Measurements from ENCODE around the gene ADD3. TPM values are rescaled to one million over a fixed set of nuclear protein-coding genes. Genes with fewer than 3 reads are reported as not detected.

Gene ADD3
- total RNA-seq, 1 experiment from 2014 or later: 86.7 TPM

DNA sequence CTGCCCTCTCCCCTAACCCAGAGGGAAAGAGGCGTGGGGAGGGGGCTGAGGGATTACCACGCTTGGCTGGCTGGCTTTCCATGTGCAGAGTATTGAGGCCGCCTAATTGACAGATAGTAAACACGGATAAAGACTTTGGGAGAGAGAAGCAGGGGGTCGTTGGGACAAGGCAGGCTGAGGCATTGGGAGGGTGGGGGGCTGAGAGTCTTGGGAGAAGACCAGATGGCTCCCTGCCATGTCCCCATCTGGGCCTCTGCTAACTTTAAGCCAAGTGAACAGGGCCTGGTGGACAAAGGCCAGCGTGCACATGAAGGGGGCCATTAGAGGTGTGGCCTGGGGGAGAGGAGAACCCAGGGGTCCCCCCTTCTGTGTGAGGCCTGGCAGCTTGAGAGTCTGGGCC is 144.2 kb downstream of the ADD3 start:
- TF ChIP-seq ESRRA (CRISPR knock-in tag; IDR thresholded peaks at IDR 0.05; ENCODE audit: borderline replicate concordance) (no peak), ZNF416 (CRISPR knock-in tag; IDR thresholded peaks at IDR 0.05) (no peak), OVOL2 (CRISPR knock-in tag; IDR thresholded peaks at IDR 0.05; ENCODE audit: borderline replicate concordance) (no peak), ZNF396 (CRISPR knock-in tag; IDR thresholded peaks at IDR 0.05; ENCODE audit: borderline replicate concordance) (no peak), ETV6 (CRISPR knock-in tag; IDR thresholded peaks at IDR 0.05) (no peak), ZNF425 (CRISPR knock-in tag; conservative IDR thresholded peaks at IDR 0.05) (no peak), CREB1 (CRISPR knock-in tag; IDR thresholded peaks at IDR 0.05) (no peak), RORB (CRISPR knock-in tag; IDR thresholded peaks at IDR 0.05) (no peak), ZNF317 (CRISPR knock-in tag; IDR thresholded peaks at IDR 0.05; ENCODE audit: borderline replicate concordance, low read depth) (no peak)
- TF ChIP-seq, protein P1, sequence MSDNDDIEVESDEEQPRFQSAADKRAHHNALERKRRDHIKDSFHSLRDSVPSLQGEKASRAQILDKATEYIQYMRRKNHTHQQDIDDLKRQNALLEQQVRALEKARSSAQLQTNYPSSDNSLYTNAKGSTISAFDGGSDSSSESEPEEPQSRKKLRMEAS (CRISPR knock-in tag; IDR thresholded peaks at IDR 0.05): no peak
- POLR2A ChIA-PET: interaction anchor here (1.2 kb wide), 1 partner anchor 59 kb away, joined by 9 read pairs; no protein-coding TSS in a partner anchor
- Mint-ChIP-seq H3K4me3 (no peak overlapping the region), H3K27me3 (ENCODE audit: low read depth) (peaks cover 67% of the 10 kb centered on the region), H3K27ac (no peak overlapping the region), H3K36me3 (no peaks in the 10 kb centered on the region), H3K4me1 (peaks cover 16% of the 10 kb centered on the region), H3K9me3 (no peaks in the 10 kb centered on the region)
- CTCF ChIA-PET: interaction anchor here (1.6 to 1.8 kb wide), 3 partner anchors 14 to 268 kb away, joined by 6 to 10 read pairs (median 7); no protein-coding TSS in a partner anchor
- ATAC-seq (no peak; the same call in 1 of the 2 replicates), DNase-seq (ENCODE audit: low spot score) (no peak)

GRCh38 chr10:110153396-110153795 is 145.6 kb downstream of the ADD3 start:
- Mint-ChIP-seq H3K36me3 (no peaks in the 10 kb centered on the region), H3K27ac (no peak overlapping the region), H3K27me3 (ENCODE audit: low read depth) (peaks cover 76% of the 10 kb centered on the region), H3K9me3 (no peaks in the 10 kb centered on the region), H3K4me1 (peaks cover 18% of the 10 kb centered on the region), H3K4me3 (no peak overlapping the region)
- peak; percentile 59 for ATAC-seq
- ChIA-PET POLR2A (interaction anchor here (1.5 kb wide), 1 partner anchor 55 kb away, joined by 8 read pairs; no protein-coding TSS in a partner anchor), CTCF (interaction anchor here (1.0 to 1.7 kb wide), 7 partner anchors 12 to 269 kb away, joined by 3 to 10 read pairs (median 4); no protein-coding TSS in a partner anchor)
- TF ChIP-seq ATF6 (CRISPR knock-in tag; IDR thresholded peaks at IDR 0.05) (no peak), MXD4 (CRISPR knock-in tag; IDR thresholded peaks at IDR 0.05; ENCODE audit: borderline replicate concordance) (no peak), SMAD4 (CRISPR knock-in tag; IDR thresholded peaks at IDR 0.05) (no peak), ZNF138 (CRISPR knock-in tag; conservative IDR thresholded peaks at IDR 0.05) (no peak), SMAD3 (CRISPR knock-in tag; IDR thresholded peaks at IDR 0.05; ENCODE audit: borderline replicate concordance) (no peak), E2F5 (CRISPR knock-in tag; IDR thresholded peaks at IDR 0.05) (no peak), CDX4 (CRISPR knock-in tag; IDR thresholded peaks at IDR 0.05; ENCODE audit: borderline replicate concordance) (no peak), ELF4 (CRISPR knock-in tag; IDR thresholded peaks at IDR 0.05; ENCODE audit: low read depth) (no peak), HMGA2 (CRISPR knock-in tag; IDR thresholded peaks at IDR 0.05) (no peak)
- DNase-seq (ENCODE audit: low spot score): no peak

Data from WTC11 (cell line).